Colonic mucosa (tissue), 4 donors: ENCODE data around the gene HIP1. TPM values are rescaled to one million over a fixed set of nuclear protein-coding genes. Genes with fewer than 3 reads are reported as not detected.
"Not testable (repeated sequence)": the region's sequence is repeated elsewhere in the genome, so short reads cannot be mapped to it uniquely, and the experiment has no call there.

ENCODE experiments used
- DNase-seq: peaks from one replicate; pipeline ENCODE4 v3.0.0-alpha.2; 2020
- H3K27ac ChIP-seq: fragments of 200-600 bp; one replicate; pipeline ENCODE4 v1.8.0; 2021
- H3K27me3 ChIP-seq: fragments of 200-600 bp; one replicate; pipeline ENCODE4 v1.8.0; 2021
- H3K36me3 ChIP-seq: fragments of 200-600 bp; one replicate; pipeline ENCODE4 v1.8.0; 2021
- H3K4me1 ChIP-seq: fragments of 200-600 bp; one replicate; pipeline ENCODE4 v1.8.0; 2021; ENCODE audit warnings: mild to moderate bottlenecking
- H3K4me3 ChIP-seq: fragments of 200-600 bp; one replicate; pipeline ENCODE4 v1.8.0; 2021
- H3K9ac ChIP-seq, 2 donors: one replicate each; pipeline ENCODE4 v1.7.0; 2013; ENCODE audit warnings: control low read depth in 2 of 2, low read depth in 2 of 2, low read length in 2 of 2
- H3K9me3 ChIP-seq: fragments of 200-600 bp; one replicate; pipeline ENCODE4 v1.8.0; 2021
- intact Hi-C: fragments of 100-400 bp; cut with DNase I; formaldehyde crosslinking; loops from one replicate; pipeline ENCODE4 v1.14.1; 2022
- total RNA-seq, 2 donors: library from RNA; stranded (reverse); fragmentation: NEBNext Ultra II Directional in 1 of 2; extraction: Animal tissue kit (Norgen Biotek cat#: 25700) in 1 of 2; gene quantifications; one replicate each; pipeline ENCODE4 v1.2.1, GENCODE V29; 2021
- donor health status: healthy.
- donor health status: DM: no; HTN: no; CAD: no.
- donor health status: DM: no; HTN: no; CAD: no.

The HIP1 gene
- total RNA-seq, 2 donors from 2014 or later = 4.8 to 5.5 TPM

GRCh38 chr7:75492020-75492419, 246.7 kb downstream of the HIP1 start, which contains the start of gene SPDYE5:
SPDYE5 (plus strand) TSS chr7:75492320; CDS start chr7:75494048, 1,728 bp downstream.
- intact Hi-C loops, H3K36me3 ChIP-seq, H3K4me1 ChIP-seq, DNase-seq, H3K9ac ChIP-seq, H3K27me3 ChIP-seq, H3K9me3 ChIP-seq, H3K4me3 ChIP-seq, H3K27ac ChIP-seq: not testable (repeated sequence)

- H3K4me1 ChIP-seq, intact Hi-C loops, H3K9me3 ChIP-seq, H3K36me3 ChIP-seq, H3K27me3 ChIP-seq: not testable (repeated sequence)
- peak; percentile 91 for DNase-seq
- peak within 1 kb of the TSS; percentile 26 to 87 for H3K9ac ChIP-seq
- H3K4me3 ChIP-seq = peak within 1 kb of the TSS; percentile 59
- peak within 1 kb of the TSS; percentile 68 for H3K27ac ChIP-seq
Measured at GRCh38 chr7:75485979-75486643, 252.6 kb downstream of the HIP1 start, which contains the start of gene POM121C. POM121C (minus strand) TSS chr7:75486299; CDS start chr7:75441496, 44,803 bp downstream.

GRCh38 chr7:75485355-75485978, 253.3 kb downstream of the HIP1 start:
- Histone ChIP-seq H3K27ac (peak overlapping the region; percentile 68), H3K4me3 (peak overlapping the region; percentile 59), H3K9ac (peak overlapping the region; percentile 26 to 72)
- H3K9me3 ChIP-seq, H3K27me3 ChIP-seq, H3K4me1 ChIP-seq, H3K36me3 ChIP-seq, intact Hi-C loops: not testable (repeated sequence)
- peak; percentile 29 for DNase-seq

Other genes with a start within 250 kb of the HIP1 start
- gene SPDYE5, start 246.6 kb downstream of the HIP1 start, total RNA-seq = under 1 TPM in 1 of 2 donors, not detected in 1; 0.15 TPM
- gene CCL26, start 33.3 kb upstream of the HIP1 start, total RNA-seq = under 1 TPM; 0.82 to 0.91 TPM
- 10 to 100 TPM; 15.7 to 18.4 TPM for gene CCL24, start 74.9 kb upstream of the HIP1 start, total RNA-seq
- gene RHBDD2, start 140.1 kb upstream of the HIP1 start, total RNA-seq = 10 to 100 TPM; 42.6 to 51.0 TPM
- gene POR, start 176.2 kb upstream of the HIP1 start, total RNA-seq = 100 to 1,000 TPM; 126 to 169 TPM